NOMO-1 treated with DMSO at 0.1 percent for 48 hours (cell line): ENCODE data around the gene TNS4.

Experiments
- DNase-seq: peaks from one replicate; lab custom pipeline; 2025; ENCODE audit not compliant: unreplicated experiment; lab: John Stamatoyannopoulos, UW

The TNS4 gene

GRCh38 chr17:40518401-40519088, 17.1 kb upstream of the TNS4 start:
- no peak for DNase-seq

- DNase-seq = no peak
Measured at GRCh38 chr17:40517981-40518380, 16.6 kb upstream of the TNS4 start.

GRCh38 chr17:40517286-40517662, 15.9 kb upstream of the TNS4 start:
- no peak for DNase-seq

- peak; percentile 90 for DNase-seq
Measured at GRCh38 chr17:40516581-40517285, 15.3 kb upstream of the TNS4 start.

- no peak for DNase-seq
Measured at GRCh38 chr17:40515491-40516041, 14.1 kb upstream of the TNS4 start.

- no peak for DNase-seq
Measured at GRCh38 chr17:40515011-40515410, 13.6 kb upstream of the TNS4 start.

GRCh38 chr17:40514013-40514875, 12.8 kb upstream of the TNS4 start:
- DNase-seq = no peak

- DNase-seq = no peak
Measured at GRCh38 chr17:40511667-40512220, 10.3 kb upstream of the TNS4 start.

- DNase-seq = no peak
Measured at GRCh38 chr17:40511136-40511535, 9.7 kb upstream of the TNS4 start.

- no peak for DNase-seq
Measured at GRCh38 chr17:40510328-40510648, 8.9 kb upstream of the TNS4 start.

- no peak for DNase-seq
Measured at GRCh38 chr17:40509626-40510327, 8.4 kb upstream of the TNS4 start.

- DNase-seq = no peak
Measured at GRCh38 chr17:40506786-40507185, 5.4 kb upstream of the TNS4 start.

- no peak for DNase-seq
Measured at GRCh38 chr17:40503154-40503553, 1.7 kb upstream of the TNS4 start.

GRCh38 chr17:40502716-40503115, 1.3 kb upstream of the TNS4 start:
- no peak for DNase-seq

- no peak for DNase-seq
Measured at GRCh38 chr17:40500709-40501108, 714 bp downstream of the TNS4 start.

GRCh38 chr17:40500190-40500589, 1.2 kb downstream of the TNS4 start:
- no peak for DNase-seq

GRCh38 chr17:40499551-40500189, 1.8 kb downstream of the TNS4 start:
- DNase-seq = no peak

GRCh38 chr17:40498281-40499084, 2.9 kb downstream of the TNS4 start:
- DNase-seq = no peak

- no peak for DNase-seq
Measured at GRCh38 chr17:40497695-40498094, 3.7 kb downstream of the TNS4 start.
